Loucy (cell line): ENCODE data around the gene MKNK2.
"Not testable (repeated sequence)": the region's sequence is repeated elsewhere in the genome, so short reads cannot be mapped to it uniquely, and the experiment has no call there.

ENCODE experiments used
- CTCF ChIP-seq: fragments of 200-600 bp; sonication (generic); conservative IDR thresholded peaks from 2 replicates; pipeline ENCODE4 v1.5.1; 2014; ENCODE audit warnings: mild to moderate bottlenecking, antibody characterized with exemption, low read length
- EZH2phosphoT487 ChIP-seq: fragments of 200-600 bp; IDR thresholded peaks from 2 replicates; pipeline ENCODE4 v1.6.1; 2018; ENCODE audit warnings: antibody characterized with exemption, mild to moderate bottlenecking, moderate library complexity, borderline replicate concordance

- TF ChIP-seq CTCF, EZH2phosphoT487: not testable (repeated sequence)
Measured at GRCh38 chr19:1988464-1988863, 62.6 kb downstream of the MKNK2 start.
